GM19468 (cell line): ENCODE data around the gene SENP6.

Source experiments
- ATAC-seq: cut with Tn5 transposase; IDR thresholded peaks from one replicate; pipeline ENCODE4 v1.9.1; 2021; ENCODE audit warnings: mild to moderate bottlenecking, moderate library complexity, moderate number of reproducible peaks; ENCODE audit not compliant: unreplicated experiment; ENCODE audit errors: extremely low read depth

The SENP6 gene

DNA sequence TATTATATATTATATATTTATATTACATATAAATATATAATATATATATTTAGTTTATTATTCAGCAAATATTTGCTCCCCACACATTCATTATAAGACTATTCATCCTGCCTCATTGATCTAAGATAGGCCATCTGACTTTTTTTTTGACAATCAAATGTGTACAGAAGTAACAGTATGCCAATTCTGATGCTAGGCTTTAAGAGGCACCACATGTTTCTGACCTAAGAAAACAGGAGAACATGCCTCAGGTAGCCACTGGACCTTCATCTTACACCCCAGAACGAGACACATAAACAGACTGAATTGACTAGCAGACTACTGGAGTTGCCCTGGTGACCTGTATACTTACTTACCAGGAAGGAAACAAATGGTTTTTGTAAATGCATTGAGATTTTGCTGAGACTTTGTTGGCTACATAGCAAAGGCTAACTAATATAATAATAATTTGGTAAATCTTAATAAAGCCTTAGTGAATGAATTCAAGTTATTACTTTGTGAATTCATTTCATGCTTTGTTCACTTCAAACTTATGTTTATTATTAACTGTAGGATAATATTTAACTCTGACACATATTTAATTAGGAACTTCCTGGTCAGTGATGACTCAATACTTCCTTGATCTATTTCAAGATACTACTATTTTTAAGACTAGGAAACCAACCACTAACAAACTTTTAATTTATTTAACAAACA lies 134.0 kb downstream of the SENP6 start:
- ATAC-seq = peak; percentile 28

DNA sequence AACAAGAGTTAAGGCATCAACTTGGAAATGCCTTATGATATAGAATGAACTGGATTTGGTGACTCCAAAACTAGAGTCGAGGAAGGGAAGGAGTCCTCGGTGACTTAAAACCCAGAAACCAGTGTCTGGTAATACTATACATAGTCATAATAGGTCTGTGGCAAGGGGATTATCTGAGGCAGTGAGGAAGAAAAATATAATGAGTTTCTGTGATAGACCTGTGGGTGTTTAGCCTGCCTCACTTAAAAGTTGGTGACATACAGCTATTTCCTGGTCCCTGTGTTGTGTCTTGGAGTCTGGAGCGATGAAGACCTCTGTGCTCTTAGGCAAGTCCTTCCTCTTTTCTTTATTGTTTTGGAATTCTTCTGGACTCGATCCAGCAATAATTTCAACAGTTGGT lies 142.3 kb downstream of the SENP6 start:
- no peak for ATAC-seq

DNA sequence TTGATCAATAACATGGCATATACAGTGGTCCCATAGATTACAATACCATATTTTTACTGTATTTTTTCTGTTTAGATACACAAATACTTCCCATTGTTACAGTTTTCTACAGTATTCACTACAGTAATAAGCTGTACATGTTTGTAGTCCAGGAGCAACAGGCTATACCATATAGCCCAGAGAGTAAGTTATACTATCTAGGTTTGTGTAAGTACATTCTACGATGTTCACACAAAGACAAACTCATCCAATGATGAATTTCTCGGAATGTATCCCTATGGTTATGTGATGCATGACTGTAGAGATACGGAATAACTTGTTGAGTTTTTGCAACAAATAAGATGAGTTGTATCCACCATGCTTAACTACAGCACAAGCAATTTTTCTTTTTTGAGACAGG lies 143.7 kb downstream of the SENP6 start:
- no peak for ATAC-seq

DNA sequence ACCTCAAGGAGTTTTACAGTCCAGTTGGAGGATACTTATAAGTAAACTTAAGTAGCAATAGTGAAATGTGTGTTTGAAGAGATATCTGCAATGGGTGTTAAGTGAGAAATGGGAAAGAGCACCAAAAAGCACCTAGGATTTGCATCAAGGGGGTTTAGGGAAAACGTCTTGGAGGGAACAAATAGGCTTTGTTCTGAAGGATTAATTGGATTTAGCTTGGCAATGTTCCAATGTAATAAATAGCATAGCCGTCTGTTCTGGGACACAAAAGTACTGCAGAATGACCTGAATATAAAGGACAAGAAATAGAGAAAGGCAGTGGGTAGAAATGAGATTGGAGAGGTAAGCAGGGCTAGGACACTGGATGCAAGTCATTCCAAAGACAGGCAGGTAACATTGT lies 144.5 kb downstream of the SENP6 start:
- no peak for ATAC-seq

DNA sequence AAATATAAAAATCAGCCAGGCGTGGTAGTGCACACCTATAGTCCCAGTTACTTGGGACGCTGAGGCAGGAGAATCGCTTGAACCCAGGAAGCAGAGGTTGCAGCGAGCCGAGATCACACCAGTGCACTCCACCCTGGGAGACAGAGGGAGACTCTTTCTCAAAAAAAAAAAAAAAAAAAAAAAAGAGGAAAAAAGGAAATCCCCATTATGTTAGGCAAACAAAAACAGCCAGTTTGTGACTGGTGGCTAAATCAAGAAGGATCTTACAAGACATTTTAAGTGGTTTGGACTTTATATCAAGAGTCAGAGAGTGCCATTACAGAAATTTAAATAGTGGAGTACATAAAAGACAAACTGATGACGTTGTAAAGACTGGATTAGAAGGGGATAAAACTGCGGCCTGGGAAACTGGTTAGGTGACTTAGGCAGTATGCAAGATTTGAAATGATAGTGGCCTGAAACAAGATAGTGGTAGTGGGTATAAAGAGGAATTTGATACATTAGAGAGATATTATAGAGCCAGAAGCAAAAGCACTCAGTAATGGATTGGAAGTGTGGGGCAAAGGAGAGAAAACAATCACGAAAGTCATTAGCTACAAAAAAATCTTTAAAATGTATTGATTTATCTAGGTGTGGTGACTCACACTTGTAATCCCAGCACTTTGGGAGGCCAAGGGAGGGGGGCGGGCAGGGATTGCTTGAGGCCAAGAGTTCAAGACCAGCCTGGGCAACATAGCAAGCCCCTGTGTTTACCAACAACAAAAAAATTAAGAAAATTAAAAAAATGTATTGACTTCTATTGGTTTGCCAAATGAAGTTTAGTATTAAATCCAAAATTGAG lies 145.7 kb downstream of the SENP6 start:
- ATAC-seq = no peak

DNA sequence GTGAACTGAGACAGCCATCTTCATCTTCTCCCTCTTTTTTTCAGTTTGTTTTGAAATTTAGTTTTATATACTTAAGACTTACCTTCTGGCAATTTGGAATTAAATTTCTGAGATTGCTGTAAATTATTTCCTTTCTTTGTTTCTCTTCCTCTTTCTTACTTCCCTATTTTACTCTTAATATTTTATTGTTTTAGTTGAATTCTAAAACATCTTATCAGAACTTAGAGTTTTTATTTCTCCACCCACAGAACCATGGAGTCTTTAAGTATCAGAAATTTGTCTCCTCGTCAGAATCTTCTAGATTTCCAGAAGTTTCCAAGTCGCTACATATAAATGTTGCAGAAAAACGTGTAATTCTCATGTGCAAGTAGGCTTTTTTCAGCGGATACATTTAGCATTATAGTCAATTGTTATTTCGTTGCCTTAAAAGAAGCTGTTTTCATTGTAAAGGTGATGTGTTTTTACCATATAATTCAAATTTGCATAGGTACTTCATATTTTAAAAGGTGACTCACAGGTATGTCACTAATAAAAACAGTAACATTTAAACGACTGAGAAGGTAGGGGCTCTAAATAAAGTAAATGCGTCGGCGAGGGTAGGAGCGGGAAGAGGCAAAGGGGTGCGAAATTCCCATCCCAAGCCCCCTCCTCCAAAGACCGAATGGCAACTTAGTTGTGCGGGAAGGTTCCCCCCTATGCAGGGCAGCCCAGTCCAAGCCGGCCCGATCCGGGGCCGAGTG lies 146.5 kb downstream of the SENP6 start:
- no peak for ATAC-seq

DNA sequence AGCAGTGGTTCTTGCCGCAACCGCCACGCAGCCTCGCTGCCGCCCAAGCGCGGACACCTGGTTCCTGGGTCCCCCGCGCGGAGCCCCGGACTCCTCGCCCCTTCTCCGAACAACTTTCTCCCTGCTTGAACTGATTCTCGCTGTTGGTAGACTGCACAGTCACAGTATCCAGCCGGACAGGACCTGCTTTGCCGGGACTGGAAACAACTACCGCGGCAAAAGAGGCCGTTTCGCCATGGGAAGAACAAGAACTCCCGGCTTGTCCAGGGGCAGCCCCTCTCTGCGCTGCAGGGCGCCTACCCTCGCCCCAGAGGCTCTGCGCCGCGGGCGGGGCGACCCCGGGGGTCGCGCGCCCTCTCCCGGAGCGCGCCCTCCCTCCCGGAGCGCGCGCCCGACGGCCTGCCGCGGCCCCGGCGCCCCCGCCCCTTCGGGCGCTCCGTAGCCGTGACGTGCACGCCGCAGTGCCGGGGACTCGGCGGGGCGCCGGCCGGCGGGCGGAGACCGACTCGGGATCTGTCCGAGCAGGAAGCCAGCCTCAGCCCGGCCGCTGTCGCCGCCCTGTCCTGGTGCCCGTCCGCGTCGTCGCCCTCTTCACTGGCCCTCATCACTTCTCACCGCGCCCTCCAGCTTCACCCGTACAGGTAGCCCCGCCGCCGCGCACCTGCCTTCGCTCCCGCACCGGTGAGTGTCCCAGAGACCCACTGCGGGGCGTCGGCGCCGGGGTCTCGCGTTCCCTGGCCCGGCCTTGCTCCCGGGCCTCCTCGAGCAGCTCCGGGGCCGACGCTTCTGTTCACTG lies 147.3 kb downstream of the SENP6 start, which contains the start of gene MYO6:
MYO6 (plus strand) TSS at position 497 of the 796 bp plus-strand sequence. CDS start 68,309 bp downstream, outside the sequence.
- ATAC-seq = peak; percentile 38

DNA sequence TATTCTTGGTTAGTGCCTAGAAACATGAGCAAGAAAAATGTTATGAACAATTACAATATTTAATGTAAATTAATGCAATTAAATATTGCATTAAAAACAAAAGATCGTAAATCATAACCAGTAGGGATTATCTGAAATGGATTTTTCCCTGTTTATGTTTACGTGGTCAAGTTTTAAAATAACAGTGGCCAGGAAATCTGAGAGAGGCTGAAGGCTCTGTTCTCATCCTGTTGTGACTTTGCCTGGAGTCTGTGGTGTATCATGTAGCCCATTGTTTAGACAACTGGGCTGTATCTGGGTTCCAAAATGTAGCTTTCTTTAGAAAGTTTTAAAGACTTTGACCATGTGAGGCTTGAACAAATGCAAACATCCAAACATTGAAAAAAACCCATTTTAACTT lies 149.8 kb downstream of the SENP6 start:
- no peak for ATAC-seq

DNA sequence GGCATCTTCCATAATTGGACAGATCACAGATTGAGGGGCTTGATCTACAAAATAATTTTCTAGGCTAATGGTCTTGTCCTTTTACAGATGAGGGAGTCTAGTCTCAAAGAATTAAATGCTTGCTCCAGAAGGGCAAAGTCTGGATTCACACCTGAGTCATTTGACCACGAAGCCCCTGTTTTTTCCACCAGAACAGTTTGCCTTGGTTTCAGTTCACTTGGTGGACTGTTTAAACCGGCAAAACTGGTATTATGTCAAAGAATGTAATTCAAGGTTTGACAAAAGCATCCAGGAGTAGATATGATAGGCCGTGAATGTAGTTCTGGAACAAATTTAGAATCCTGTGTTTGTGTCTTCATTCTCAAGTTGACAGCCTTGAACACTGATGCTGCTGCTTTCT lies 150.7 kb downstream of the SENP6 start:
- no peak for ATAC-seq

DNA sequence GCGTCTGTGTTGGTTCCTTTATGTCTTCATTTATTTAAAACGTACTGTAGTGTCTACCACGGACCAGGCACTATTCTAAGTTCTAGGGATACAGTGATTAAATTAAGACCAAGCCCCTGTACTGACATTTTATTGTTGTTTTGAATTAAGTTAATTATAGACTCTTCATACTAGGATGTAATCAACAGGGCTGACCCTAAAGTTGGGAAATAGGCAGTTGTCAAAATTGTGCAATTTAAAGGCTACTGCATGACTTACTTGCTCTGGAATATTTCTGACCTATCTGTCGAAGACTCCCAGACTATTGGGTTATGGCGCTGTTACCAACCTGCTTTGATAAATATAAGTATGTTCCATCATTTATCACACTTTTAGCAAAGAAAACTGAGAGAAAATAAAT lies 154.0 kb downstream of the SENP6 start:
- no peak for ATAC-seq

DNA sequence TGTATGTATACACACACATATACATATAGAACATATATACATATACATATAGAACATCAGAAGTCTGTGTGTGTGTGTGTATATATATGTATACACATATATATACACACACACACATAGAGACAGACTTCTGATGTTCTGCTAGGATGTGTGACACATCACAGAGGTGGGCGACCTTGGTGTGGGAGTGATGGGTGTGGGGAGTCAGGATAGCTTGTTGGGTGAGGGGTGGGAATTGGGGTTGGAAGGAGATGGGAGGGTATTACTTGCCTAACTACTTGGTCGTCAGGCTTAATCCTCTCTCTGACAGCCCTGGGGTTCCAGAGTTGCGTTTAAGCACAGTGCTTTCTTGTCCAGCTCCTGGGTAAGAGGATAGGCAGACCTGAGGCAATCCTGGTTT lies 155.6 kb downstream of the SENP6 start:
- no peak for ATAC-seq

DNA sequence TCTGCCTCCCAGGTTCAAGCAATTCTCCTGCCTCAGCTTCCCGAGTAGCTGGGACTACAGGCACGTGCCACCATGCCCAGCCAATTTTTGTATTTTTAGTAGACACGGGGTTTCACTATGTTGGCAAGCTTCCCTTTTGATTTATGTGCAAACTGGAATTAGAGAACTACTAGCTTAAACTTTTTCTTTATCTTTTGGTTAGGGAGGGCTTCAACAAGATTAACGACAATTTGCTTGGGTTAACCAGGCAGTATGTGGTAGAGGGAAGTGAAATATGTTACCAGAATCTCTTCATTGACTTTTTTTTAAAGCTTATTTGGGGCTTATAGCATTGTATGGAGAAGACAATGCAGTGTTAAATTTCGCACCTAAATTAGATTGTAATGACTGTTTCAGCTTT lies 156.4 kb downstream of the SENP6 start:
- no peak for ATAC-seq

DNA sequence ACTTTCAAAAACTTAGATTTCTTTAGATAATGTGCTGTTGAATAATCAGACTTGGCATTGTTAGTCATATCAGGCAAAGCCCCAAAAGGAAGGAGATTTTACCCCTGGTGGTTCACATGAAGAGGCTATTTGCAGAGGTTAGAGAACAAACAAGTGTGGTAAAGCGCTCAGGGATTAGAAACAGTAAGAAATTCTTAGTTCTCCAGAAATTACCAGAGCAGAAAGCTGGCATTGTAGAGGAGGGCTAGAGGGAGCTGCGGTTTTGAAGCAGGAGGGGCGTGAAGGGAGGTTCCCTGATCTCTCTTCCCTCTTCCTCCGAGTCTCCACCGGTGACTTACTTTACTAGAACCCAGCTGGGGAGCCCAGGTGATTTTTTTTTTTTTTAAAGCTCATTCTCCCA lies 157.5 kb downstream of the SENP6 start:
- no peak for ATAC-seq

DNA sequence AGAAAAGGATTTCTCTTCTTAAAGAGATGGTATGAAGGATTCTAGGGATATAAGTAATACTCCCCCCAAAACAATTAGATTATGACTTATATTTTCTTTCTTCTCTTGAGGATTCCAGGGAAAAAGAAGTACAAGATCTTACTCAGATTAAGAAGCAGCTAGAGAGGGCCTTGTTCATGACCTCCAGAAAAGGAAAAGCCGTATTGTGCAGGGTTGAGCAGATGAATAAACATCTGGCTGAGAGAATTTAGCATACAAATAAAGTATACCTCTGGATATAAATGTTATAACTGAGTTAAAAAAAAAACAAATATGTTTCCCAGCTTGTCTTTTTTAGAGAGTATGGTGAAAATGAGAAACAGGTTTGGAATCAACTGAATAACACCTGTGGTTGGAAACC lies 158.6 kb downstream of the SENP6 start:
- no peak for ATAC-seq

DNA sequence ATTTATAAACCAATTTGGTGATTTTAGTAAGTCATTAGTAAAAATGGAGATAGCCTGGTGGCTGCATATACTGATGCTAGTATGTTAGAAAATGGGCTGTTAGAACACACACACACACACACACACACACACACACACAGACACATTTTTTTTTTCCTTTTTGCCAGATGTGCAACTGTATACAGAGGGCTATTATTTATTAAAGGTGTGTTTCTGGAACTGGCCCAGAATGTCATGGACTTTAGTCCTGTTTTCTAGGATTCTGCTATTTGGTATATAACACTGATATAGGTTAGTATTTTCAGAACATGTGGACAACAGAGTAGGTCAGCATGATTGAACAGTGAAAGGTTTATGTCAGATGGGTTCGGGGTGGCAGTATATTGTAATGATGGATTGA lies 159.8 kb downstream of the SENP6 start:
- no peak for ATAC-seq

DNA sequence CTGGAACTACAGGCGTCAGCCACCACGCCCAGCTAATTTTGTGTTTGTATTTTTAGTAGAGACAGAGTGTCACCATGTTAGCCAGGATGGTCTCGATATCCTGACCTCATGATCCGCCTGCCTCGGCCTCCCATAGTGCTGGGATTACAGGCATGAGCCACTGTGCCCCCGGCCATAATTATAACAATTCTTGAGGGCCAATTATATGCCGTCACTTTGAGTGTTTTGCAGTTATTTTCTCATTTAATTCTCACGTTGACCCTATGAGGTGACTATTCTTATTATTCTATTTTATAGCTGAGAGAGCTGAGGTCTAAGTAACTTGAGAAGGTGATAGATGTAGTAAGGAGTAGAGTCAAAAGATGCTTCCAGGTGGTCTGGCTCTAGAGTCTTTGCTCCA lies 160.4 kb downstream of the SENP6 start:
- no peak for ATAC-seq

DNA sequence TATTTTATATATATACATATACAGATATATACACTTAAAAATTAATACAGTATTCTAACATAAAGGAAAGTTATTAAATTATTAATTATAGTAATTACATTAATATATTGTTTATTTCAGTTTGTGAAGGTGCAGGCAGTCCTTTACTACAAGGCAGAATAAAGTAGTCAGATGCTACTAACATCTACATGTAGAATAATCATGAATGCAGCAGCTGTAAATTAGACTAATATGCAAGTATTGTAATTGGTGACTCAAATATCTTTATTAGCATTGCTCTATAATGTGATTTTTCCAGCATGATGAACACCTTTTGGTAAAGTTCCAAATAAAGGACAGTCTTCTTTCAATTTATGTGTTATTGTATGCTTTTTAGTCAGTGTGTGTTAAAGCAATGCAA lies 164.7 kb downstream of the SENP6 start:
- no peak for ATAC-seq
